Activated CD4-positive, alpha-beta memory T cell treated with anti-CD3 and anti-CD28 coated beads, Interleukin-2, amount 10 ng/mL, durations not matched to agents 7 days and 5 days (primary cell): ENCODE data around the gene CALML5. TPM values are rescaled to one million over a fixed set of nuclear protein-coding genes. Genes with fewer than 3 reads are reported as not detected.

Source experiments
- CTCF ChIA-PET: fragments of 350-600 bp; sonication (Branson Sonifier 250); formaldehyde crosslinking; loops from one replicate; lab custom pipeline; 2021; ENCODE audit warnings: antibody characterized with exemption, inconsistent platforms; lab: Charles Lee
- POLR2A ChIA-PET: fragments of 350-600 bp; sonication (Branson Sonifier 250); formaldehyde crosslinking; loops from one replicate; lab custom pipeline; 2021; ENCODE audit warnings: antibody characterized with exemption; lab: Charles Lee
- DNase-seq: peaks from one replicate; pipeline ENCODE4 v3.0.0-alpha.2; 2020
- H3K27ac Mint-ChIP-seq: one replicate; pipeline ENCODE4 v1.8.0; 2021; ENCODE audit warnings: mild to moderate bottlenecking, mixed read lengths
- H3K27me3 Mint-ChIP-seq: one replicate; pipeline ENCODE4 v1.8.0; 2021; ENCODE audit warnings: mixed read lengths
- H3K36me3 Mint-ChIP-seq: one replicate; pipeline ENCODE4 v1.8.0; 2021; ENCODE audit warnings: low read depth, mixed read lengths
- H3K4me1 Mint-ChIP-seq: one replicate; pipeline ENCODE4 v1.8.0; 2021; ENCODE audit warnings: mixed read lengths
- H3K4me3 Mint-ChIP-seq: one replicate; pipeline ENCODE4 v1.8.0; 2021; ENCODE audit warnings: mild to moderate bottlenecking, mixed read lengths
- H3K9me3 Mint-ChIP-seq: one replicate; pipeline ENCODE4 v1.8.0; 2021; ENCODE audit warnings: mixed read lengths
- total RNA-seq, 2 experiments: library from RNA; stranded (reverse); gene quantifications; one replicate each; pipeline ENCODE4 v1.2.3, GENCODE V29; 2021

Gene CALML5
- total RNA-seq, 2 experiments from 2014 or later = not detected

- no peak overlapping the region for H3K27ac Mint-ChIP-seq
- H3K9me3 Mint-ChIP-seq = no peaks in the 10 kb centered on the region
- ChIA-PET POLR2A (no interaction called here), CTCF (interaction anchor here (9.6 kb wide), 1 partner anchor 174 kb away, joined by 204 read pairs; no protein-coding TSS in a partner anchor)
- no peak overlapping the region for H3K4me3 Mint-ChIP-seq
- DNase-seq = no peak
- no peaks in the 10 kb centered on the region for H3K27me3 Mint-ChIP-seq
- H3K36me3 Mint-ChIP-seq = peaks cover 37% of the 10 kb centered on the region
- peaks cover 42% of the 10 kb centered on the region for H3K4me1 Mint-ChIP-seq
These were observed 50.1 kb downstream of the CALML5 start for GRCh38 chr10:5449227-5449626.

Other genes with a start within 250 kb of the CALML5 start
- gene UCN3, start 134.6 kb downstream of the CALML5 start, total RNA-seq = not detected
- gene TUBAL3, start 94.7 kb downstream of the CALML5 start, total RNA-seq = not detected
- gene NET1, start 87.0 kb downstream of the CALML5 start, total RNA-seq = 10 to 100 TPM; 37.1 to 40.0 TPM
- not detected for gene CALML3, start 25.4 kb upstream of the CALML5 start, total RNA-seq
- 1 to 10 TPM; 4.8 to 5.4 TPM for gene ASB13, start 167.0 kb upstream of the CALML5 start, total RNA-seq
- 10 to 100 TPM; 35.1 to 37.3 TPM for gene TASOR2, start 185.3 kb upstream of the CALML5 start, total RNA-seq